GM12878 (cell line): ENCODE data around the gene PTPRF. TPM values are rescaled to one million over a fixed set of nuclear protein-coding genes. Genes with fewer than 3 reads are reported as not detected.

ENCODE experiments used
- ATAC-seq: fragments of 200-7000 bp; cut with Tn5 transposase; 3 replicates; pipeline ENCODE4 v1.9.1; 2020; ENCODE audit warnings: mild to moderate bottlenecking, moderate library complexity
- BruUV-seq: library from RNA; stranded (reverse); fragments of 400-500 nt; replicated peaks from 2 replicates; lab custom pipeline; 2021; lab: Mats Ljungman, UMichigan
- CTCF ChIA-PET: fragments of 300-600 bp; sonication (Branson Sonifier 250); formaldehyde crosslinking; extraction: SDS; loops from one replicate; lab custom pipeline; 2021; ENCODE audit warnings: inconsistent platforms; lab: Yijun Ruan, JAX
- POLR2A ChIA-PET: fragments of 350-600 bp; formaldehyde crosslinking; extraction: SDS; loops from one replicate; lab custom pipeline; 2021; ENCODE audit warnings: inconsistent platforms; lab: Charles Lee
- RAD21 ChIA-PET: fragments of 300-600 bp; sonication (Branson Sonifier 250); formaldehyde crosslinking; loops from one replicate; lab custom pipeline; 2023; ENCODE audit warnings: antibody characterized with exemption; ENCODE audit not compliant: unreplicated experiment; lab: Charles Lee
- SMC1A ChIA-PET: fragments of 300-600 bp; sonication (Branson Sonifier 250); formaldehyde crosslinking; loops from one replicate; lab custom pipeline; 2023; ENCODE audit not compliant: unreplicated experiment, uncharacterized antibody; lab: Charles Lee
- DNase-seq: peaks from one replicate; pipeline ENCODE4 v3.0.0-alpha.2; 2011; ENCODE audit warnings: low read depth, low spot score
- FAIRE-seq: peaks from 3 replicates; lab custom pipeline; 2011; peaks lifted over from hg19 to GRCh38; lab: Jason Lieb, UNC
- H2AFZ ChIP-seq: 2 replicates; pipeline ENCODE4 v1.6.0; 2011; ENCODE audit warnings: low read depth, low read length, control low read depth; ENCODE audit not compliant: control insufficient read depth
- H3K27ac ChIP-seq: 2 replicates; pipeline ENCODE4 v1.5.1; 2011; ENCODE audit warnings: control low read depth; ENCODE audit not compliant: control insufficient read depth, insufficient read depth
- H3K27me3 ChIP-seq, 2 experiments: replicated peaks in 1 of 2; 2 replicates each; pipeline versions ENCODE4 v1.6.0 to v1.6.1; 2011; ENCODE audit warnings: low read length in 1 of 2; ENCODE audit not compliant: control insufficient read depth in 2 of 2, insufficient read depth in 2 of 2
- H3K36me3 ChIP-seq, 2 experiments: 2 replicates each; pipeline ENCODE4 v1.5.1; 2011; ENCODE audit warnings: low read length in 1 of 2; ENCODE audit not compliant: control insufficient read depth in 2 of 2, insufficient read depth in 2 of 2
- H3K4me1 ChIP-seq: 2 replicates; pipeline ENCODE4 v1.6.1; 2011; ENCODE audit warnings: mild to moderate bottlenecking, low read length, moderate library complexity, mixed read lengths; ENCODE audit not compliant: control insufficient read depth, insufficient read depth
- H3K4me2 ChIP-seq: 2 replicates; pipeline ENCODE4 v1.6.0; 2011; ENCODE audit warnings: control low read depth; ENCODE audit not compliant: control insufficient read depth, insufficient read depth
- H3K4me3 ChIP-seq: fragments of 200-600 bp; sonication (generic); 2 replicates; pipeline ENCODE4 v1.5.1; 2016
- H3K79me2 ChIP-seq: 2 replicates; pipeline ENCODE4 v1.6.0; 2011; ENCODE audit warnings: low read length; ENCODE audit not compliant: control insufficient read depth, insufficient read depth
- H3K9ac ChIP-seq: 2 replicates; pipeline ENCODE4 v1.8.0; 2011; ENCODE audit warnings: low read length, control low read depth, mixed read lengths; ENCODE audit not compliant: control insufficient read depth, insufficient read depth
- H3K9me3 ChIP-seq: replicated peaks from 3 replicates; pipeline ENCODE4 v1.5.1; 2011; ENCODE audit warnings: mild to moderate bottlenecking, low read length; ENCODE audit not compliant: control insufficient read depth, insufficient read depth
- H4K20me1 ChIP-seq: 2 replicates; pipeline ENCODE4 v1.6.0; 2011; ENCODE audit not compliant: control insufficient read depth, insufficient read depth
- BMI1 ChIP-seq: fragments of 450-650 bp; IDR thresholded peaks from 2 replicates; pipeline ENCODE4 v1.6.1; 2016; ENCODE audit warnings: mild to moderate bottlenecking, moderate library complexity, borderline replicate concordance
- CBX3 ChIP-seq: fragments of 200-600 bp; sonication (generic); IDR thresholded peaks from 2 replicates; pipeline ENCODE4 v1.6.1; 2016; ENCODE audit warnings: low read depth, borderline replicate concordance
- CHD1 ChIP-seq: IDR thresholded peaks from 2 replicates; pipeline ENCODE4 v1.6.1; 2012; ENCODE audit warnings: low read depth, low read length, improper control_type of control experiment
- IKZF1 ChIP-seq: fragments of 450-650 bp; conservative IDR thresholded peaks from 2 replicates; pipeline ENCODE4 v1.6.1; 2017; ENCODE audit warnings: antibody characterized with exemption, mild to moderate bottlenecking
- LARP7 ChIP-seq: fragments of 450-650 bp; IDR thresholded peaks from 2 replicates; pipeline ENCODE4 v1.6.1; 2017; ENCODE audit warnings: mild to moderate bottlenecking
- NRF1 ChIP-seq: conservative IDR thresholded peaks from 2 replicates; pipeline ENCODE4 v1.6.1; 2011; ENCODE audit warnings: mild to moderate bottlenecking, low read depth, low read length, improper control_type of control experiment
- POLR2AphosphoS2 ChIP-seq: IDR thresholded peaks from 2 replicates; pipeline ENCODE4 v1.6.1; 2011; ENCODE audit warnings: low read depth, mild to moderate bottlenecking, low read length, improper control_type of control experiment, moderate library complexity
- RAD21 ChIP-seq: IDR thresholded peaks from 2 replicates; pipeline ENCODE4 v1.6.1; 2011; ENCODE audit warnings: mild to moderate bottlenecking, low read depth, low read length, moderate library complexity; ENCODE audit not compliant: insufficient read depth
- SMC3 ChIP-seq: IDR thresholded peaks from 2 replicates; pipeline ENCODE4 v1.6.1; 2011; ENCODE audit warnings: low read length, improper control_type of control experiment, borderline replicate concordance
- TARDBP ChIP-seq: IDR thresholded peaks from 2 replicates; pipeline ENCODE4 v1.6.1; 2016; ENCODE audit warnings: borderline replicate concordance
- TCF3 ChIP-seq: IDR thresholded peaks from 2 replicates; pipeline ENCODE4 v1.6.1; 2012; ENCODE audit warnings: low read depth, mild to moderate bottlenecking, low read length, borderline replicate concordance; ENCODE audit not compliant: insufficient read depth
- WGBS: methylation state at CpG from one replicate; pipeline ENCODE4 v1.1.6; 2016; ENCODE audit warnings: low lambda C conversion rate; ENCODE audit not compliant: insufficient replicate concordance, insufficient coverage; ENCODE audit errors: missing lambda C conversion rate; 5-methylcytosine and 5-hydroxymethylcytosine counted together
- in situ Hi-C: fragments of 300-500 bp; cut with MboI; formaldehyde crosslinking; loops from 9 replicates; pipeline ENCODE4 v1.14.3; 2018; ENCODE audit warnings: mixed read lengths
- intact Hi-C: fragments of 100-400 bp; cut with micrococcal nuclease; formaldehyde crosslinking; loops from one replicate; pipeline ENCODE4 v1.14.2; 2022; ENCODE audit not compliant: unreplicated experiment
- polyA plus RNA-seq, 11 experiments: library from polyadenylated mRNA; depleted of rRNA in 4 of 11; unstranded in 6 of 11; stranded (reverse) in 5 of 11; fragments of >200 nt; fragmentation: Nextera tagmentation in 4 of 11; fragmentation: Illumina TruSeq in 1 of 11; extraction: Ambion mirVana in 4 of 11; extraction: Trizol in 1 of 11; gene quantifications; 1 replicate in 1 of 11; 2 replicates in 10 of 11; pipeline versions ENCODE4 v1.2.1 to v1.2.3, GENCODE V29; 2011 to 2016; ENCODE audit warnings: inconsistent platforms in 2 of 11, missing spikeins in 2 of 11, low read depth in 1 of 11
- total RNA-seq, 4 experiments: library from RNA; depleted of rRNA in 3 of 4; stranded (reverse); fragments of >200 nt in 3 of 4; fragmentation: Illumina TruSeq in 1 of 4; extraction: Trizol in 1 of 4; gene quantifications; 2 replicates each; pipeline versions ENCODE4 v1.2.1 to v1.2.3, GENCODE V29; 2013 to 2021
- TF ChIP-seq, protein P1 (sequence below): fragments of 450-650 bp; IDR thresholded peaks from 2 replicates; pipeline ENCODE4 v1.6.1; 2017; ENCODE audit warnings: antibody characterized with exemption, mild to moderate bottlenecking, moderate library complexity
- TF ChIP-seq, protein P2 (sequence below): fragments of 150-350 bp; IDR thresholded peaks from 2 replicates; pipeline ENCODE4 v1.6.1; 2016; ENCODE audit warnings: low read depth, low read length
- TF ChIP-seq, protein P3 (sequence below): fragments of 450-650 bp; IDR thresholded peaks from 2 replicates; pipeline ENCODE4 v1.6.1; 2016; ENCODE audit warnings: mild to moderate bottlenecking

Gene PTPRF
- total and polyA plus RNA-seq, 10 of the 15 experiments (the other 5 are each of a cell fraction or from before 2014, with no cell fraction given) = 0.04 to 2.6 (median 0.32) TPM

DNA sequence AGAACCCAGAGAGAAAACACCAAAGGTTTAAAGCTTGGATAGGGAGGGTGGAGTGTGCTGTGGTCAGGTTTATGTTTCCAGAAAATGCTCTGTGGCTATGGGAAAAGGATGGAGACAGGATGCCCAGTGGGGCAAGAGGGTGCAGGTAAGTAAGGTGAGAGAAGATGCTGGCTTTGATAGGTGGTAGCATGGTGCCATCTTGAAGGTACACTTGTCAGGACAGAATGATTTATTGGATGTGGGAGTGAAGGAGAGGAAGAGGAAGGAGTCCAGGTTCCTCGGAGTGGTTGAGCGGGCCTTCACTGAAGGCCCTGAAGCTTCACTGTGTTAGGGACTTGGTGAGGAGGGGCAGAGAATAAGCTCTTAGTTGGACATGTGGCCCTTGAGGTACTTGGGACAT, 3.6 kb downstream of the PTPRF start (continued):
- TF ChIP-seq CBX3 (no peak), TCF3 (no peak), POLR2AphosphoS2 (no peak)

DNA sequence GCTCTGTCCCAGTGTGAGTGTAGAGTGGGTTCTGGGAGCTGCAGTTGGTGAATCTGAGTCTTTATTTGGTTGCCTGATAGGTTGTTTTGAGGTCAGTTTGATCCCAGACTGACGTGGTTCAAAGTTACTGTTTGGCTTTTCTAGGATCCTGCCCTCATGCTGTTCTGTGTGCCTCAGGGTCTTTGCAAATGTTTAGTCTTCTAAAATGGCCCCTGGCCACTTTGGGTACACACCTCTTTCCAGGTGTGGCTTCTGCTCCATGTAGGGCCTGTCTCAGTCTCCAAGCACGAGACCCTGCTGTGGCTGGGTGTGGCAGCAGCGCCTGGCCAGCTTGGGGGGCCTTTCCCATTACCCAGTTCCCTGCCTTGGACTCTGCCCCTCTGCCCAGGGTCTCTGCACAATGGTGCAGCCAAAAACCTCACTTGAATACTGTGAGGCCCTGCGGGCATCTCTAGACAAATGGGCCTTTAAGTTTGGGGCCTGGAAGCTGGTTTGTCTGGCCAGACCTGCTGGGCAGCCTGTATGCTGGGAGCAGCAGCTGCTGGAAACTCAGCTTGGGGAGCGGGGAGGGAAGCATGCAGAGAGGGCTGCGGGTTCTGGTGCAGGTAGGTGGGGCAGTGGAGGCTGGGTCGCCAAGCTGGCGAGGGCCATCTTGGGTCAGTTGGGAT, 5.6 kb downstream of the PTPRF start:
- 18% methylated on average over 8 of the region's 8 CpGs for WGBS
- FAIRE-seq = no peak
- Histone ChIP-seq H3K4me1 (no peaks in the 10 kb centered on the region), H3K79me2 (no peaks in the 10 kb centered on the region), H3K27me3 (peaks cover 3 to 7% of the 10 kb centered on the region in 2 experiments; a peak in 3 of 4 replicates), H3K9ac (no peak overlapping the region), H3K9me3 (no peaks in the 10 kb centered on the region), H3K4me2 (no peak overlapping the region), H3K36me3 (no peaks in the 10 kb centered on the region), H4K20me1 (no peaks in the 10 kb centered on the region), H3K4me3 (no peak overlapping the region), H2AFZ (no peak overlapping the region), H3K27ac (no peak overlapping the region)
- ChIA-PET RAD21 (no interaction called here), POLR2A (no interaction called here), CTCF (interaction anchor here (0.6 kb wide), 1 partner anchor 264 kb away, joined by 3 read pairs; no protein-coding TSS in a partner anchor), SMC1A (no interaction called here)
- intact Hi-C loops = no loop called here
- no peak for DNase-seq
- in situ Hi-C loops = no loop called here
- BruUV-seq = no TSS peak
- no peak for ATAC-seq
- TF ChIP-seq, protein P1, sequence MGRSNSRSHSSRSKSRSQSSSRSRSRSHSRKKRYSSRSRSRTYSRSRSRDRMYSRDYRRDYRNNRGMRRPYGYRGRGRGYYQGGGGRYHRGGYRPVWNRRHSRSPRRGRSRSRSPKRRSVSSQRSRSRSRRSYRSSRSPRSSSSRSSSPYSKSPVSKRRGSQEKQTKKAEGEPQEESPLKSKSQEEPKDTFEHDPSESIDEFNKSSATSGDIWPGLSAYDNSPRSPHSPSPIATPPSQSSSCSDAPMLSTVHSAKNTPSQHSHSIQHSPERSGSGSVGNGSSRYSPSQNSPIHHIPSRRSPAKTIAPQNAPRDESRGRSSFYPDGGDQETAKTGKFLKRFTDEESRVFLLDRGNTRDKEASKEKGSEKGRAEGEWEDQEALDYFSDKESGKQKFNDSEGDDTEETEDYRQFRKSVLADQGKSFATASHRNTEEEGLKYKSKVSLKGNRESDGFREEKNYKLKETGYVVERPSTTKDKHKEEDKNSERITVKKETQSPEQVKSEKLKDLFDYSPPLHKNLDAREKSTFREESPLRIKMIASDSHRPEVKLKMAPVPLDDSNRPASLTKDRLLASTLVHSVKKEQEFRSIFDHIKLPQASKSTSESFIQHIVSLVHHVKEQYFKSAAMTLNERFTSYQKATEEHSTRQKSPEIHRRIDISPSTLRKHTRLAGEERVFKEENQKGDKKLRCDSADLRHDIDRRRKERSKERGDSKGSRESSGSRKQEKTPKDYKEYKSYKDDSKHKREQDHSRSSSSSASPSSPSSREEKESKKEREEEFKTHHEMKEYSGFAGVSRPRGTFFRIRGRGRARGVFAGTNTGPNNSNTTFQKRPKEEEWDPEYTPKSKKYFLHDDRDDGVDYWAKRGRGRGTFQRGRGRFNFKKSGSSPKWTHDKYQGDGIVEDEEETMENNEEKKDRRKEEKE = no peak
- TF ChIP-seq RAD21 (no peak), IKZF1 (no peak), LARP7 (no peak), TARDBP (no peak), NRF1 (no peak), BMI1 (no peak), CHD1 (no peak), SMC3 (no peak)
- TF ChIP-seq, protein P2, sequence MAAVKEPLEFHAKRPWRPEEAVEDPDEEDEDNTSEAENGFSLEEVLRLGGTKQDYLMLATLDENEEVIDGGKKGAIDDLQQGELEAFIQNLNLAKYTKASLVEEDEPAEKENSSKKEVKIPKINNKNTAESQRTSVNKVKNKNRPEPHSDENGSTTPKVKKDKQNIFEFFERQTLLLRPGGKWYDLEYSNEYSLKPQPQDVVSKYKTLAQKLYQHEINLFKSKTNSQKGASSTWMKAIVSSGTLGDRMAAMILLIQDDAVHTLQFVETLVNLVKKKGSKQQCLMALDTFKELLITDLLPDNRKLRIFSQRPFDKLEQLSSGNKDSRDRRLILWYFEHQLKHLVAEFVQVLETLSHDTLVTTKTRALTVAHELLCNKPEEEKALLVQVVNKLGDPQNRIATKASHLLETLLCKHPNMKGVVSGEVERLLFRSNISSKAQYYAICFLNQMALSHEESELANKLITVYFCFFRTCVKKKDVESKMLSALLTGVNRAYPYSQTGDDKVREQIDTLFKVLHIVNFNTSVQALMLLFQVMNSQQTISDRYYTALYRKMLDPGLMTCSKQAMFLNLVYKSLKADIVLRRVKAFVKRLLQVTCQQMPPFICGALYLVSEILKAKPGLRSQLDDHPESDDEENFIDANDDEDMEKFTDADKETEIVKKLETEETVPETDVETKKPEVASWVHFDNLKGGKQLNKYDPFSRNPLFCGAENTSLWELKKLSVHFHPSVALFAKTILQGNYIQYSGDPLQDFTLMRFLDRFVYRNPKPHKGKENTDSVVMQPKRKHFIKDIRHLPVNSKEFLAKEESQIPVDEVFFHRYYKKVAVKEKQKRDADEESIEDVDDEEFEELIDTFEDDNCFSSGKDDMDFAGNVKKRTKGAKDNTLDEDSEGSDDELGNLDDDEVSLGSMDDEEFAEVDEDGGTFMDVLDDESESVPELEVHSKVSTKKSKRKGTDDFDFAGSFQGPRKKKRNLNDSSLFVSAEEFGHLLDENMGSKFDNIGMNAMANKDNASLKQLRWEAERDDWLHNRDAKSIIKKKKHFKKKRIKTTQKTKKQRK = no peak
- TF ChIP-seq, protein P3, sequence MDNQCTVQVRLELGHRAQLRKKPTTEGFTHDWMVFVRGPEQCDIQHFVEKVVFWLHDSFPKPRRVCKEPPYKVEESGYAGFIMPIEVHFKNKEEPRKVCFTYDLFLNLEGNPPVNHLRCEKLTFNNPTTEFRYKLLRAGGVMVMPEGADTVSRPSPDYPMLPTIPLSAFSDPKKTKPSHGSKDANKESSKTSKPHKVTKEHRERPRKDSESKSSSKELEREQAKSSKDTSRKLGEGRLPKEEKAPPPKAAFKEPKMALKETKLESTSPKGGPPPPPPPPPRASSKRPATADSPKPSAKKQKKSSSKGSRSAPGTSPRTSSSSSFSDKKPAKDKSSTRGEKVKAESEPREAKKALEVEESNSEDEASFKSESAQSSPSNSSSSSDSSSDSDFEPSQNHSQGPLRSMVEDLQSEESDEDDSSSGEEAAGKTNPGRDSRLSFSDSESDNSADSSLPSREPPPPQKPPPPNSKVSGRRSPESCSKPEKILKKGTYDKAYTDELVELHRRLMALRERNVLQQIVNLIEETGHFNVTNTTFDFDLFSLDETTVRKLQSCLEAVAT = no peak
